ENCODE measurements around the gene RPL7A.
"Not testable (repeated sequence)": the region's sequence is repeated elsewhere in the genome, so short reads cannot be mapped to it uniquely, and the experiment has no call there.

RPL7A gene

GRCh38 chr9:133329306-133330156, 18.5 kb upstream of the RPL7A start:
- not testable (repeated sequence) for DNase-seq

GRCh38 chr9:133331221-133331620, 16.8 kb upstream of the RPL7A start:
- no peak for DNase-seq

GRCh38 chr9:133331641-133332380, 16.2 kb upstream of the RPL7A start:
- DNase-seq, result no peak

- no peak for DNase-seq
Measured at GRCh38 chr9:133332381-133332730, 15.7 kb upstream of the RPL7A start.

GRCh38 chr9:133333011-133333410, 15.0 kb upstream of the RPL7A start:
- no peak for DNase-seq

GRCh38 chr9:133333566-133333965, 14.5 kb upstream of the RPL7A start:
- no peak for DNase-seq

GRCh38 chr9:133334161-133334560, 13.9 kb upstream of the RPL7A start:
- no peak for DNase-seq

- not testable (repeated sequence) for DNase-seq
Measured at GRCh38 chr9:133334888-133335287, 13.1 kb upstream of the RPL7A start.

GRCh38 chr9:133335924-133336811, 11.8 kb upstream of the RPL7A start, which contains the start of gene SURF6:
Gene SURF6, minus strand, starts transcription at chr9:133336188. Its CDS starts 56 bp downstream, at chr9:133336132.
- DNase-seq, result peak; percentile 88

- no peak for DNase-seq
Measured at GRCh38 chr9:133339641-133340040, 8.4 kb upstream of the RPL7A start.

- no peak for DNase-seq
Measured at GRCh38 chr9:133340256-133340655, 7.8 kb upstream of the RPL7A start.

- DNase-seq, result no peak
Measured at GRCh38 chr9:133340916-133341315, 7.1 kb upstream of the RPL7A start.

- no peak for DNase-seq
Measured at GRCh38 chr9:133341369-133342068, 6.5 kb upstream of the RPL7A start.

- no peak for DNase-seq
Measured at GRCh38 chr9:133342069-133342406, 6.0 kb upstream of the RPL7A start.

GRCh38 chr9:133342570-133342969, 5.4 kb upstream of the RPL7A start:
- DNase-seq, result no peak

GRCh38 chr9:133344071-133344470, 3.9 kb upstream of the RPL7A start:
- DNase-seq, result no peak

GRCh38 chr9:133344979-133345378, 3.0 kb upstream of the RPL7A start:
- DNase-seq, result no peak

- DNase-seq, result no peak
Measured at GRCh38 chr9:133345596-133345995, 2.4 kb upstream of the RPL7A start.

- DNase-seq, result no peak
Measured at GRCh38 chr9:133346021-133346785, 1.8 kb upstream of the RPL7A start.

- DNase-seq, result peak; percentile 25
Measured at GRCh38 chr9:133347515-133347984, 468 bp upstream of the RPL7A start.

Data from fibroblast of skin of abdomen (primary cell).